ENCODE measurements around the gene COMP. TPM values are rescaled to one million over a fixed set of nuclear protein-coding genes. Genes with fewer than 3 reads are reported as not detected.

Gene COMP
- total RNA-seq, 1 donor from 2014 or later = 0.31 TPM

DNA sequence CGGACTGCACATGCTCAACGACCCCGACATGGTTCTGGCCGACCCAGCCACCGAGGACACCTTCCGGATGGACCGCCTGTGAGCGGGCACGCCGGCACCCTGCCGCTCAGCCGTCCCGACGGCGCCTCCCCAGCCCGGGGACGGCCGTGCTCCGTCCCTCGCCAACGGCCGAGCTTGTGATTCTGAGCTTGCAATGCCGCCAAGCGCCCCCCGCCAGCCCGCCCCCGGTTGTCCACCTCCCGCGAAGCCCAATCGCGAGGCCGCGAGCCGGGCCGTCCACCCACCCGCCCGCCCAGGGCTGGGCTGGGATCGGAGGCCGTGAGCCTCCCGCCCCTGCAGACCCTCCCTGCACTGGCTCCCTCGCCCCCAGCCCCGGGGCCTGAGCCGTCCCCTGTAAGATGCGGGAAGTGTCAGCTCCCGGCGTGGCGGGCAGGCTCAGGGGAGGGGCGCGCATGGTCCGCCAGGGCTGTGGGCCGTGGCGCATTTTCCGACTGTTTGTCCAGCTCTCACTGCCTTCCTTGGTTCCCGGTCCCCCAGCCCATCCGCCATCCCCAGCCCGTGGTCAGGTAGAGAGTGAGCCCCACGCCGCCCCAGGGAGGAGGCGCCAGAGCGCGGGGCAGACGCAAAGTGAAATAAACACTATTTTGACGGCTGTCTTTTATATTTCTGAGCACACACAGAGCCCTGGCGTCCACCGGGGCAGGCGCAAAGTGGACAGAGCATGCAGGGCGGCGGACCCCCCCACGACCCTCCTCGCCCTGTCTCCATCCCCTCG is 13.6 kb downstream of the COMP start:
- DNase-seq (ENCODE audit: low spot score in 2 of 2, unreplicated experiment in 2 of 2) = peak in 1 of 2 experiments; percentile 19
- Mint-ChIP-seq H3K4me1 (peaks cover 5% of the 10 kb centered on the region), H3K27me3 (ENCODE audit: low read depth) (peaks cover 42% of the 10 kb centered on the region), H3K27ac (no peak overlapping the region), H3K36me3 (no peaks in the 10 kb centered on the region), H3K9me3 (no peaks in the 10 kb centered on the region), H3K4me3 (peak overlapping the region; percentile 52)
- TF ChIP-seq, protein P1, sequence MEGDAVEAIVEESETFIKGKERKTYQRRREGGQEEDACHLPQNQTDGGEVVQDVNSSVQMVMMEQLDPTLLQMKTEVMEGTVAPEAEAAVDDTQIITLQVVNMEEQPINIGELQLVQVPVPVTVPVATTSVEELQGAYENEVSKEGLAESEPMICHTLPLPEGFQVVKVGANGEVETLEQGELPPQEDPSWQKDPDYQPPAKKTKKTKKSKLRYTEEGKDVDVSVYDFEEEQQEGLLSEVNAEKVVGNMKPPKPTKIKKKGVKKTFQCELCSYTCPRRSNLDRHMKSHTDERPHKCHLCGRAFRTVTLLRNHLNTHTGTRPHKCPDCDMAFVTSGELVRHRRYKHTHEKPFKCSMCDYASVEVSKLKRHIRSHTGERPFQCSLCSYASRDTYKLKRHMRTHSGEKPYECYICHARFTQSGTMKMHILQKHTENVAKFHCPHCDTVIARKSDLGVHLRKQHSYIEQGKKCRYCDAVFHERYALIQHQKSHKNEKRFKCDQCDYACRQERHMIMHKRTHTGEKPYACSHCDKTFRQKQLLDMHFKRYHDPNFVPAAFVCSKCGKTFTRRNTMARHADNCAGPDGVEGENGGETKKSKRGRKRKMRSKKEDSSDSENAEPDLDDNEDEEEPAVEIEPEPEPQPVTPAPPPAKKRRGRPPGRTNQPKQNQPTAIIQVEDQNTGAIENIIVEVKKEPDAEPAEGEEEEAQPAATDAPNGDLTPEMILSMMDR (IDR thresholded peaks at IDR 0.05; ENCODE audit: unreplicated experiment) = no peak

DNA sequence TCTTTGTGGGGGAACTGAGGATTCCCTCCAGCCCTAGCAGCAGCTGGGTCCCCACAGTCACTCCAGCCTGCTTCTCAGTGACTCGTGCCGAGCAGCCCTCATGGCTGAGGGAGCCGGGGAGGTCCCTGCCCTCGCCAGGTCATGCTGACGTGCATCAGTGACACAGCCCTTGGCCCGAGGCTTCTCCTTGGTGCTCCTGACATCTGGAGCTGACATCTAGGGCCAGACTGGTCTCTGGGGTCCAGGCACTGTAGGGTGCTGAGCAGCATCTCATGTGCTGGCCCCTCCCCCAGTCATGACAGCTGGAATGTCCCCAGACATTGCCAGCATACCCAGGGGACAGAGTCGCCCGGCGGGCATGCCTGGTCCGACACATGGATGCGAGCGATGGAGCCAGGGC is 14.4 kb downstream of the COMP start:
- DNase-seq (ENCODE audit: low spot score in 2 of 2, unreplicated experiment in 2 of 2) = no peak
- TF ChIP-seq, protein P1 (IDR thresholded peaks at IDR 0.05; ENCODE audit: unreplicated experiment) = no peak
- H3K27me3 Mint-ChIP-seq (ENCODE audit: low read depth) = peaks cover 38% of the 10 kb centered on the region
- no peak overlapping the region for H3K27ac Mint-ChIP-seq
- peaks cover 5% of the 10 kb centered on the region for H3K4me1 Mint-ChIP-seq
- H3K36me3 Mint-ChIP-seq = no peaks in the 10 kb centered on the region
- no peaks in the 10 kb centered on the region for H3K9me3 Mint-ChIP-seq
- H3K4me3 Mint-ChIP-seq = no peak overlapping the region

DNA sequence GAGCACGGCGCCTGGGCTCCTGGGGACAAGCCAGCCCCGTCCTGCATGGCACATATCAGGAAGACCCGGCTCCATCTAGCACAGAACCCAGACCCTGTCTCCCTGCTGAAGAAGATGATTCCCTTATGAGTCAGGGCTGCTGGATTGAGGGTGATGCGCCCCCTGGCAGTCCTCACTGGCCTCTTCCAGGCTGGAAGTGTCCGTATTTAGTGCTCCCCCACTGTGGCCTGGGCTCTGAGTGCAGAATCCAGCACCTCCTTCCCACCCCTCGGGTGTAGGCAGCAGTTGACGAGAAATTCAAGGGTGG is 14.9 kb downstream of the COMP start:
- Mint-ChIP-seq H3K36me3 (no peaks in the 10 kb centered on the region), H3K4me1 (peaks cover 5% of the 10 kb centered on the region), H3K27ac (no peak overlapping the region), H3K9me3 (no peaks in the 10 kb centered on the region), H3K4me3 (no peak overlapping the region), H3K27me3 (ENCODE audit: low read depth) (peaks cover 38% of the 10 kb centered on the region)
- TF ChIP-seq, protein P1 (IDR thresholded peaks at IDR 0.05; ENCODE audit: unreplicated experiment) = no peak
- no peak for DNase-seq (ENCODE audit: low spot score in 2 of 2, unreplicated experiment in 2 of 2)

DNA sequence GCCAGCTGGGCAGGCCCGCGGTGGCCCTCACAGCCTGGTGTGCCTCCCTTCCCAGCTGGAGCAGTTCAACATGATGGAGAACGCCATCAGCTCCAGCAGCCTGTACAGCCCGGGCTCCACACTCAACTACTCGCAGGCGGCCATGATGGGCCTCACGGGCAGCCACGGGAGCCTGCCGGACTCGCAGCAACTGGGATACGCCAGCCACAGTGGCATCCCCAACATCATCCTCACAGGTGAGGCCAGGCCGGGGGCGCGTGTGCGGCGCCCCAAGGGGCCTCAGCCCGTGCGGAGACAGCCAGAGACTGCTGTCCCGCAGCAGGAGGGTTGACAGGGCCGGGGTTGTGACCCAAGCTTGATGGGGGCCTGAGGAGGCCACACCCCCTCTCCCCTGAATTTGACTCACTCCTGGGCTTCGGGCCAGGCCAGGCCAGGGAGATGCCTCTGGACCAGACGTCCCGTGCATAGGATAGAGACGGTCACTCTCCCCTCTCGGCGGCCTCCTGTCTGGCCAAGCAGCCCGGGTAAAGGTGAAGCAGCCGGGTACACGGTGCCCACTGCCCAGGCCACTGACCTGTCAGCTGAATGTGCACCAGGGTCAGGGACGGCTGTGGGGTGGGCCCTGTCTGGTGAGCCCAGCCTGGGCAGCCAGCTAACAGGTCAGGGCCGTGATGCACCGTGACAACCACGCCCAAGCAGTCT is 15.4 kb downstream of the COMP start:
- H3K36me3 Mint-ChIP-seq = no peaks in the 10 kb centered on the region
- H3K4me1 Mint-ChIP-seq = peaks cover 5% of the 10 kb centered on the region
- DNase-seq (ENCODE audit: low spot score in 2 of 2, unreplicated experiment in 2 of 2) = peak in 1 of 2 experiments; percentile 15
- TF ChIP-seq, protein P1 (IDR thresholded peaks at IDR 0.05; ENCODE audit: unreplicated experiment) = no peak
- H3K27me3 Mint-ChIP-seq (ENCODE audit: low read depth) = peaks cover 38% of the 10 kb centered on the region
- no peaks in the 10 kb centered on the region for H3K9me3 Mint-ChIP-seq
- H3K27ac Mint-ChIP-seq = no peak overlapping the region
- H3K4me3 Mint-ChIP-seq = no peak overlapping the region

DNA sequence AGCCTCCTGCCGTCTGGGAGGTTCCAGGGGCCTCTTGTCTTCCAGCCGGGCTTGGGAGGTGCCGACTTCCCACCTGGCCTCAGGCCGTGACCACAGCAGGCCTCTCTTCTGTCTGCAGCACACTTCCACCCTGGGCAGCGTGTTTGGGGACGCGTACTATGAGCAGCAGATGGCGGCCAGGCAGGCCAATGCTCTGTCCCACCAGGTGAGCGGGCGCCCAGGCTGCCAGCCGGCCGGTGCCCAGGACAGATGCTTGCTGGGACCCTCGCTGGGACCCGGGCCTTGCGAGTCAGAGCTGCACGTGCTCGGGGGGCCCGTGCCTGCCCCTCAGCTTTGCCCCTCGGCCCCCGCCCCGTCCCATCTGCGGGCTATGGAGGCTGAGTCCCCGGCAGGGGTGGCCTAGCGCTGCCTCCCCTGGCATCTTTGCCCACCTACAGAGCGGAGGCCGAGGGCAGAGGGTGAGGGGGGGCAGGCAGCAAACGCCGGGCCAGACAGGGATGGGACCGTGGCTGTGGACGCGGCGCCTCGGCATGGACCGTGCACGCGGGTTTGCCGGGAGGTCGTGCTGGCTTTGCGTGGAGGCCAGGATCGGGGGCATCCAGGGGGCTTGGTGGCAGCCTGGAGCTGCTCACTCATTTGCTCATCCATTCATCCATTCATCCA is 16.2 kb downstream of the COMP start:
- H3K27ac Mint-ChIP-seq = no peak overlapping the region
- TF ChIP-seq, protein P1 (IDR thresholded peaks at IDR 0.05; ENCODE audit: unreplicated experiment) = no peak

More for the DNA sequence above, 16.2 kb downstream of the COMP start:
- DNase-seq (ENCODE audit: low spot score in 2 of 2, unreplicated experiment in 2 of 2) = no peak
- Mint-ChIP-seq H3K4me1 (peaks cover 5% of the 10 kb centered on the region), H3K4me3 (no peak overlapping the region), H3K9me3 (no peaks in the 10 kb centered on the region), H3K27me3 (ENCODE audit: low read depth) (peaks cover 36% of the 10 kb centered on the region), H3K36me3 (no peaks in the 10 kb centered on the region)

Data from mesothelial cell of epicardium (in vitro differentiated cells).